HT1080 (cell line): ENCODE results near the gene SMG7. TPM values are rescaled to one million over a fixed set of nuclear protein-coding genes. Genes with fewer than 3 reads are reported as not detected.

Experiments
- DNase-seq: peaks from one replicate; pipeline ENCODE4 v3.0.0-alpha.2; 2015; ENCODE audit warnings: low read depth
- total RNA-seq: library from RNA; depleted of rRNA; stranded (reverse); fragments of >200 nt; shearing (Covaris generic); gene quantifications from 2 replicates; pipeline ENCODE4 v1.2.3, GENCODE V29; 2014

The SMG7 gene
- total RNA-seq, 1 experiment from 2014 or later: 19.0 TPM

GRCh38 chr1:183512450-183512849 is 40.2 kb downstream of the SMG7 start:
- DNase-seq: no peak

DNA sequence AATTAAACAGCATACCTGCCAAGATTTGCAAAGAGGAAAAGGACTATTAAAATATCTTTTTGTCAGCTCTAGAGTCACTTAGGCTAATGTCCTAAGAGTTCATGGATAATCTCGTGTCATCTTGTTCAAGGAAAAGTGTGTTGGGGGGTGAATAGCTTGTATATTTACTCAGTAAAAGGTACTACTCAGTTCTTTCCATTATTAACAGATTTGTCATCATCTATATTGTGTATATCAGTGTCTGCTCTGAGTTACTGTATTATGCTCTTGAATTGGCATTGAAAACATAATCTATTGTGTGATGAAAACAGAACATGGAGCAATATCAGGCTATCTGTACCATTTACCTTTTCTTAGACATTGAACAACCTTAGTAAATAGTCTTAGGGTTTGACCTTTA is 41.9 kb downstream of the SMG7 start:
- no peak for DNase-seq

DNA sequence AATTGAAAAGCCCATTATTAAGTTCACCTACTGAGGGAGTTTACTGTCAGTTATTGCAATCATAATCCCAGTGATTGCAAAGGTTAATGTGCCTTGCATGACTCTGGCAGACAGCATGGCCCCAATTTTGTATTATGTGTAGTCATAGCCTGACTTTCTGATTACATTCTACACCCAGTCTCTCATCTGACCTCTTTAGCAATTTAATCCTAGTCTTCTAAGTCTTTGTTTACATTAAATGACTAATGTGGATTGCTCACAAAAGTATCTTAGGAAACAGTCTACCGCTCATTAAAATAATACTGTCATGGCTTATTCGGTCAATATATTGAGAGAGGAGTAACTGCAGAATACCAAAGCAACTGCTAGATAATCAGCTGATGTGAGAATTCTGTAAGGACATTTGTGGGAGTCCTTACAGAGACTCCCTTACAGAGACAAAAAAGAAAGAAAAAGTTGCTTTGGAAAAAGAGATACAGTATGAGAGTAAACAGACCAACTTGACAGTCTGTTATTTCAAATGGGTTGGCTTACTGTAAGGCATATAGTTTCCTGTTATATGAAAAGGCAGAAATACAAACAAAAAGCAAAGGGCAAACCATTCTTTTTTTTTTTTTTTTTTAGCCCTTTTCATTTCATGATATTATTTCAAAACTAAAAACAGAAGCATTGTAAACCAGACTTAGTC is 42.8 kb downstream of the SMG7 start:
- peak; percentile 82 for DNase-seq

DNA sequence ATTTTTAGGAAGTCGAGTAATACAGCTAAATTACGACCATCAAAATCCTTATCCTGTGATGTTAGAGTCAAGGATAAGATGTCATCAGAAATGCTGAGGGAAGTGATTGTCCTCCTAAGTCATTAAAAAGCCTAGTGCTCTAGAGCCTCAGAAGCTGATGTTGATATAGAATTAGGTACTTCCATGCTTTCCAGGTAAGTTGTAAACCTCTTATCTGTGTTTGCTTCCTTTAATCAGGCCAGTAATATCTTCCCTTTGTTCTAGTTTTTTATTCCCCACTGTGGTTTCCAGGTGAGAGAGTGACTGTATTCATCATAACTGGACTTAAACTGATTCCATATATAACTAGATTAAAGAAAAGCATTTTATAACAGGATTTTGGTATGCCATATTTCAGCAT is 44.4 kb downstream of the SMG7 start:
- no peak for DNase-seq

GRCh38 chr1:183517401-183517800 is 45.1 kb downstream of the SMG7 start:
- no peak for DNase-seq

DNA sequence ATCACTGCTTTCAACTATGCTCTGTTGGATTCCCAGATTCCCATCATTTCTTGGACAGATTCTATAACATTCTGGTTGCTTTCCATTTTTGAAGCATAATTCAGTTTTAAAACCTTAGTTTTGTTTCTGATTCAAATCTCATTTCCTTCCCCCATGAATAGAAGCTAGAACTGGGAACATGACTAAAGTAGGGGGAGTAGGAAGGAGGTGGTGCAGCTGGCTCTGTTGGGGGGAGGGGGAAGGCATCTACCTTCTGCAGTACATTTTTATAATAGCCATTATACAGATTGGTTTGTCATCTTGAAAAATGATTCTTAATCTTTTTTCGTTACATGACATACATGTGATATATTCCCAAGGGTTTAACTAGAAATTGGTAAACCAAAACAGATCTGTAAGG is 48.1 kb downstream of the SMG7 start:
- no peak for DNase-seq

- no peak for DNase-seq
These were observed 49.8 kb downstream of the SMG7 start for GRCh38 chr1:183522104-183522503.

- no peak for DNase-seq
These were observed 56.3 kb downstream of the SMG7 start for GRCh38 chr1:183528577-183528976.

- no peak for DNase-seq
These were observed 61.4 kb downstream of the SMG7 start for GRCh38 chr1:183533617-183534174.

- peak; percentile 5 for DNase-seq
These were observed 65.1 kb downstream of the SMG7 start for GRCh38 chr1:183537405-183537804.

DNA sequence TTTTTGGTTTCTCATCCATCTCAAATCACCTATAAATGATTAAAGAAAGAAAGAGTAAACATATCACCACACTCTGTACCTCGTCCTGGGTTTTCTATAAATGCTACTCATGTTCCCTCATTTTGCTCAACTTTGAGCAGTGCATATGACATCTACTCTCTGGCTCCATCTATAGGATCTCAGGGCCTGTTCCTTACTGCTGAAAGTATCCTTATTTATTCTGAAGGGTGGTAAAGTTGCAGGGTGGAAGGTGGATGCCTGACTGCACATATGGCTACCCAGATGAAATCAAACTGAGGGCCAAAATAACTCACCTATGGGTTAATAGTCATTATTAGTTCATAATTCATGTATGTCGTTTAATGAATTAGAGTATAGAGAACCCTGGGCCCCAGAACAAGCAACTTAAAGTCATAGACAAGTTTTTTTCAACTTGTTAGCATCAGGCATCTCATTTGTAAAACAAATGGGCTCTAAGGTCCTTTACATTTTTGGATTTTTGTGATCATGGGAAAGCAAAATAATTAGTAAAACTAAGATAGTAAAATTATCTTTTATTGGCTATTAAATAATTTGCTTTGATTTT is 71.4 kb downstream of the SMG7 start:
- DNase-seq: peak; percentile 52

- peak; percentile 23 for DNase-seq
These were observed 72.4 kb downstream of the SMG7 start for GRCh38 chr1:183544598-183545297.

- DNase-seq: no peak
These were observed 74.1 kb downstream of the SMG7 start for GRCh38 chr1:183546427-183546826.

DNA sequence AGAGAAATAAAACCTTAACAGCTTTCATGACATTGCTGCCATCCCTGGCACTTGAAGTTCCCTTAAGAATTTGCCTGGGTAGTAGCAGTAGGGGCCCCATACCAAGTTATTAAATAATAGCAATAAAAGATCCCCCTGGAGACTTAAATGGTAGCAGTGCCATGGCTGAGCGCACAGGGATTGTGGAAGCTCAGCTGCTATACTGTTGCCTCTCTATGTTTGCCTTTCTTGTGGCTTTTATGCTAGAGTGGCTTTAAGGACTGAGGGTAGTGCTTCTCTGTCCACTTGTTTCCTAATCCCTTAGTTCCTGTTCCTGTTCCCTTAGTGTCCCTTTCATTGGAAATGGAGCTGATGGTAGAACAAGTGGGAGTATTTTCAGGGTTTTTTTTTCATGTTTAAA is 75.8 kb downstream of the SMG7 start:
- DNase-seq: no peak

DNA sequence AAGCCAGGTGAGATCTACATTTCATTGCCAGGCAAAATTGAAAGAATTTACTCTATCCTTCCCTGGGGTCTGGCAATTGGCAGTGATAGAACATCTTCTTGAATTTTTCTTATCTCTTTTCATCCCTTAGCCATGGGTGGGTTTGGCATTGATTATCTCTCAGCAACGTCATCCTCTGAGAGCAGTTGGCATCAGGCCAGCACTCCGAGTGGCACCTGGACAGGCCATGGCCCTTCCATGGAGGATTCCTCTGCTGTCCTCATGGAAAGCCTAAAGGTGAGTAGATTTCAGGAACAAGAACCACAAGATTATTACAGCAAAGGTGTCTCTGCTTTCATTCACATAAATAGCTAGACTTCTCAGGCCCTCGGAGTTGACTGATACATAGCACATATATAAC is 78.6 kb downstream of the SMG7 start:
- DNase-seq: no peak

GRCh38 chr1:183551924-183552323 is 79.6 kb downstream of the SMG7 start:
- DNase-seq: no peak

GRCh38 chr1:183552441-183552840 is 80.1 kb downstream of the SMG7 start:
- DNase-seq: no peak

- no peak for DNase-seq
These were observed 80.6 kb downstream of the SMG7 start for GRCh38 chr1:183552891-183553290.

DNA sequence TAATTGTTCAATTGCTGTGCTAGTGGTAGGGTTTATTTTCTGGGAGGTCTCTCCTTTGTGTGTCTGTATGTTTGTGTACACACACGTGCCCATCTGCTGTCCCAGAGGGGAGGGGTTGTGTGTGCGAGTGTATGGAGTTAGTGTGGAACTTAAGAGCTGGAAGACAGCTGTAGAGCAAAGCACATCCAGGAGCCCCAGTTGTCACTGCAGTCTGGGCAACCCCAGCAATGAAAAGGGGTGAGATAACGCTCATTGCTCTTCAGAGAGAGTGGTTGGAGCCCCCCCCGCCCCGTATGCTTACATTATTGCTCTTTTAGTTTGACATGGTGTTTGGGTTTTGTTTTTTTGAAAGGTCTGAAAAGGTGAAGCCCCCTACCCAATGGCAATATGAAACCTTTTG is 81.0 kb downstream of the SMG7 start:
- no peak for DNase-seq

DNA sequence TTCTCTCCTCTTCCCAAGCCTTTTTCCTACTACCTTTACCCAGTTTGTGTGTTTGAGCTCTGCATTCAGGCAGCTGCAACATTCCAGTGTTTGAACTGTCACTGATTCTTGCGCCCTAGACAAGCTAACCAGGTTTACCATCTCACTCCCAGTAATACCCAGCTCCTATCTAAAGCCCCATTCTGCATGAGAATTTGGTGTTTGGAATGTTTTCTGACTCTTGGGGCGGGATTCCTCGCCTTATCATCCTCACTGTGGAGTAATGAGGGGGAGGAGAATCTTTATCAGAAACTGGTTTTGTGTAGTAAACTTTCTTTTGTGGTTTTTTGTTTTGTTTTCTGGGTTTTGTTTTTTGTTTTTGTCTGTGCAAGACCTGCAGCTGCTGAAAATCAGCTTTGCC is 81.5 kb downstream of the SMG7 start:
- DNase-seq: no peak

DNA sequence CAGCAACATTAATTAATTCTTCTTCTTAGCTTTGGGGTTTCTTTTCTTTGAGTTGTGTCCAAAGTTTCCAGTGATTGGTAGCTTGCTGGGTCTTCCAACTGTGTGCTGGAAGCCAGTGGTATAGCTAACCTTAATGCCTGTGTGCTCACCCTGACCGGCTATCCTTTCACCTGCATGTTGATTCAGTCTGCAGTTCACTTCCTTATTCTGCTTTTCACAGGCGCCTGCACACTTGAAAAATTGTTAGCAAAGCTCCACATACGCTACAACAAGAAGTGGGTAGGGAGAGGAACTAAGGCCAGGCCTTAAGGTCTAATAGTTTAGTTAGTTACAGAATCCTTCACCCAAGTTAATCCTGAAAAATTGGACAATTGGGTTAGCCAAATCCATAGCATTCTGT is 82.3 kb downstream of the SMG7 start:
- no peak for DNase-seq

GRCh38 chr1:183559061-183559460 is 86.8 kb downstream of the SMG7 start:
- no peak for DNase-seq

- DNase-seq: no peak
These were observed 90.4 kb downstream of the SMG7 start for GRCh38 chr1:183562701-183563100.
